ENCODE results near the gene EXT2. TPM values are rescaled to one million over a fixed set of nuclear protein-coding genes. Genes with fewer than 3 reads are reported as not detected.

The EXT2 gene
- total and polyA plus RNA-seq, 2 experiments from 2014 or later = 15.9 to 48.6 TPM

- Histone ChIP-seq H2AFZ (no peak overlapping the region), H3F3A (replicated peaks; ENCODE audit: low read depth) (no peaks in the 10 kb centered on the region), H3K9me2 (ENCODE audit: insufficient read depth) (0 out of 2 replicates have a peak, but pooled peaks cover 3% of the 10 kb centered on the region), H3K4me3 (no peak overlapping the region), H3K4me1 (ENCODE audit: insufficient read depth) (no peaks in the 10 kb centered on the region), H3K27ac (ENCODE audit: low read depth) (no peak overlapping the region), H3K79me2 (replicated peaks; ENCODE audit: insufficient read depth) (no peaks in the 10 kb centered on the region), H3K4me2 (no peak overlapping the region), H3K27me3 (ENCODE audit: insufficient read depth) (no peaks in the 10 kb centered on the region), H3K36me3 (ENCODE audit: insufficient read depth) (no peaks in the 10 kb centered on the region), H4K20me1 (replicated peaks; ENCODE audit: insufficient read depth) (no peaks in the 10 kb centered on the region)
- H3K27ac Mint-ChIP-seq = no peak overlapping the region
- DNase-seq (ENCODE audit: low spot score) (no peak), ATAC-seq (no peak)
- H3K9me3 Mint-ChIP-seq = no peaks in the 10 kb centered on the region
- H3K27me3 Mint-ChIP-seq (ENCODE audit: insufficient read depth, low read depth, poor library complexity) = peaks cover 12% of the 10 kb centered on the region
- H3K4me3 Mint-ChIP-seq = no peak overlapping the region
- TF ChIP-seq EZH2 (IDR thresholded peaks at IDR 0.05; ENCODE audit: low read depth, unreplicated experiment) = no peak
- no peak for TF ChIP-seq ZNF331 (CRISPR knock-in tag; IDR thresholded peaks at IDR 0.05; ENCODE audit: low read depth)
- no peak for TF ChIP-seq NANOG (IDR thresholded peaks at IDR 0.05; ENCODE audit: borderline replicate concordance)
- no peak for TF ChIP-seq EZH2phosphoT487 (IDR thresholded peaks at IDR 0.05; ENCODE audit: unreplicated experiment)
- no peak for TF ChIP-seq STAT1 (IDR thresholded peaks at IDR 0.05; ENCODE audit: unreplicated experiment)
- no peak for TF ChIP-seq ETS1 (IDR thresholded peaks at IDR 0.05)
- no peak for TF ChIP-seq CTCF (conservative IDR thresholded peaks at IDR 0.05; ENCODE audit: low read depth in 2 of 2)
- TF ChIP-seq CREB1 (CRISPR knock-in tag; IDR thresholded peaks at IDR 0.05; ENCODE audit: low read depth) = no peak
- no peak for TF ChIP-seq JUNB (IDR thresholded peaks at IDR 0.05; ENCODE audit: unreplicated experiment)
- no peak for TF ChIP-seq ZNF114 (CRISPR knock-in tag; IDR thresholded peaks at IDR 0.05)
- no peak for TF ChIP-seq ZNF462 (CRISPR knock-in tag; IDR thresholded peaks at IDR 0.05)
- no peak for TF ChIP-seq REST (IDR thresholded peaks at IDR 0.05; ENCODE audit: unreplicated experiment)
- no peak for TF ChIP-seq POLR2AphosphoS5 (IDR thresholded peaks at IDR 0.05; ENCODE audit: low read depth)
- peaks cover 9% of the 10 kb centered on the region for H3K4me1 Mint-ChIP-seq
- no peaks in the 10 kb centered on the region; the same call in 2 of the 3 replicates for H3K36me3 Mint-ChIP-seq (ENCODE audit: low read depth)
Measured at GRCh38 chr11:44282620-44283019, 187.1 kb downstream of the EXT2 start.
